CD4-positive, alpha-beta T cell treated with Interleukin-6 at 100 ng/mL for 8 hours (primary cell): ENCODE data around the gene CYB5R3.
"Not testable (repeated sequence)": the region's sequence is repeated elsewhere in the genome, so short reads cannot be mapped to it uniquely, and the experiment has no call there.

Source experiments
- DNase-seq: peaks from one replicate; pipeline ENCODE4 v3.0.0-alpha.2; 2020; ENCODE audit warnings: mixed read lengths, low spot score

The CYB5R3 gene

DNA sequence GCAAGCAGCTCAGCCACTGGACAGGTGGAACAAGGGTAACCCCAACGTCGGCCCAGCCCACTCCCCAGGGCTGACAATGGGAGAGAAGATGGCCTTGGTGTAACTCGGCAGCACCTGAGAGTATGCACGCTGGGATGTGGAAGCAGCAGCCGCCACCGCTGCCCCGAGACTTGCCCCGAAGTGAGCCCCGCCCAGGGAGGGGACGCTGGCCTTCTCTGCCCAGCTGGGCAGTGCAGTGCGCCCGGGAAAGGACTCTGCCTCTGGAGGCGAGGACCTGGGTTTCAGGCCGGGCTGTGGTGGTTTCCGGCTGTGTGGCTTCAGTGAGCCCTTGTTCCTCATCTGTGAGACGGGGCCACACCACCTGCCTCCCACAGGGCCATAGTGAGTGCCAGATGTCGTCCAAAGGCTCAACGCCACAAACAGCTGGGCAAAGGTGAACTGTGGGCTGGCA lies 25.9 kb downstream of the CYB5R3 start:
- no peak for DNase-seq

DNA sequence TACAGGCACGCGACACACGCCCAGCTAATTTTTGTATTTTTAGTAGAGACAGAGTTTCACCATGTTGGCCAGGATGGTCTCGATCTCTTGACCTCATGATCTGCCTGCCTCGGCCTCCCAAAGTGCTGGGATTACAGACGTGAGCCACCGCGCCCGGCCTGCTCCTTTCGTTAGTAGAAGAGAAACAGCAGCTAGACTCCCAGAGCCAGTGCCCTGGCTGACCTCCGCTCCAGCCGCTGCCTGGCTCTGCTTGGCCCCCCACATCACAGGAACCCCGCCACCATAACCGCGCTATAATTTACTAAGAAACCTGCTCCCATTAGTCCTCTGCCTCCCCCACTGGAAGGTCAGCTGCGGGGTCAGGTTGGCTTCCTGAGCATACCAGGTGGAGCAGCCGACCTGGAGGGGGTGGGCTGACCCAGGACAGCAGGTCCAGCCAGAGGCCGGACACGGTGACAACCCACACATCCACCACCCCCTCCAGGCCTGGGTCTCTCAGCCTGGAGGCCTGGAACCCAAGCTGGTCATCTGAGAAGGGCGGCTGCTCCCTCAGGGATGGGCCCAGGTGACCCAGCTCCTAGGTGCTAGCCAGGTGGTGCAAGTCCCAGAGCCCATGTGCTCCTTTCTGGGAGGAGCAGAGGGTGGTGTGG lies 27.0 kb downstream of the CYB5R3 start:
- DNase-seq, result no peak

DNA sequence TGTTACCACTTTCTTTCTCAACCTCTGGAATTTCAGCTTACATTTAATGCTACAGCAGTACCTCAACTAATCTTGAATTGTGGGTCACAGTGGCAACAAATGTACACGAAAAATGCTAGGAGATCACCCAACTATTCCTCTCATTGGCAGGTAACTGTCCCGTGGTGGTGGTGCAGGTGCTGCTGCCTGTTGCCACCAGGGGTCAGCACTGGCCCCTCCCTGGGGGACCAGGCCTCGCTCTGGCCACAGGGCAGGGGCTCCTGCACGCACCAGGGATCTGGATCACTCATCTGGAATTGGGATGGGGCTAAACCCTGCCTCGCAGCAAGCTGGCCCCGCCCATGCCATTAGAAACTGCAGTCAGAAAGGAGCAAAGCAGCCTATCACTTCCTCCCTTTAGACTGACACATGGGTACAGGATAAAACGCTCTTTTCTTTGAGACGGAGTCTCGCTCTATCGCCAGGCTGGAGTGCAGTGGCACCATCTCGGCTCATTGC lies 27.6 kb downstream of the CYB5R3 start:
- DNase-seq, result peak; percentile 46

DNA sequence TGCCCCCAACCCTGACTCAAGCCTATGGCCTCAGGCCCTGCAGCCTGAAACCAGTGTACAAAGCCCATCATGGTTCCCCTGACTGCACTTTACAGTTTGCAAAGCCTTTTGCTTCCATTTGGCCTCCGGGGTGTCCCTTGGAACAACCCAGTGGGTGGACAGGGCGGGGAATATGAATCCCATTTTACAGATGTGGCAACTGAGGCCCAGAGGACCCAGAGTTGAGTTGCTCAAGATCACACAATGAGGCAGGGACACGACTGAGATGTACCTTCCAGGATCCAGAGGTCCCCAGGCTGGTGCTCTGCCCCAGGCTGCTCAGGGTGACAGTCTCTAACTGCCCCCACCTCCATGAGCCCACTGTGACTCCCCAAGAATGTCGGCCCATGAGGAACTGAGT lies 29.1 kb downstream of the CYB5R3 start:
- no peak for DNase-seq

DNA sequence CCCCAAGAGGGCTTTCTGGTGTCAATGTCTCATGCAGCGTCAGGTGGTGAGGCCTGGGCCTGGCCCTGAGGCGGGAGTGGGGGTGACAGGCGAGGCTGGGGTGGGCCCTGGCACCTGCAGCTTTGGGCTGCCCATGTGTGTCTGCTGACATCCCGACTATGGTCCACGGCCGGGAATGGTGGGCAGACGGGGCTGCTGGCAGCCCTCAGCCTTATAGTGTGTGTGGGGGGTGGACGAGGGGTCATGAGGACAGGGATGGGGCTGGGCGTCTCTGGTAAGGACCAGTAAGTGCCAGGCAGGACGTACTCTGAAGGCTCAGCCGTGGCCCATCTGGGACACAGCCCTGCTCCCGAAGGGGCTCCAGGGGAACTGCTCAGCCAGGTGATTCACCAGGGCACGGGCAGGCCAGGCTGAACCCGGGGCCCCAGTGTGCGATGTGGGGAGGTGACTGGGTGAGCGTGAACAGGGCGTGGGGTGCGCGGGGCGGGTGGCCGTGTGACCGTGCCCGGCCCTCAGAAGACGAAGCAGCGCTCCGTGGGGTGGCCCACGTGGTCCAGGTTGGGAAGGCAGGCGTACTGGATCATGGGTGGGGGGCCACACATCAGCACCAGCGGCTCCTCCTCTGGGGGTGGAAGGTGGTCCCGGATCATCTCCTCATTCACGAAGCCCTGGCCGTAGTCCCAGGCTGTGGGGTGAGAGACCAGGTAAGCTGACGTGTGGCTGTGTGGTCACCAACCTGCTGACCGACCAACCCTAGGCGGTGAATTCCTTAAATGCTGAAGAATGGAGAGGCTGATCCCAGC lies 29.7 kb downstream of the CYB5R3 start:
- DNase-seq, result no peak

DNA sequence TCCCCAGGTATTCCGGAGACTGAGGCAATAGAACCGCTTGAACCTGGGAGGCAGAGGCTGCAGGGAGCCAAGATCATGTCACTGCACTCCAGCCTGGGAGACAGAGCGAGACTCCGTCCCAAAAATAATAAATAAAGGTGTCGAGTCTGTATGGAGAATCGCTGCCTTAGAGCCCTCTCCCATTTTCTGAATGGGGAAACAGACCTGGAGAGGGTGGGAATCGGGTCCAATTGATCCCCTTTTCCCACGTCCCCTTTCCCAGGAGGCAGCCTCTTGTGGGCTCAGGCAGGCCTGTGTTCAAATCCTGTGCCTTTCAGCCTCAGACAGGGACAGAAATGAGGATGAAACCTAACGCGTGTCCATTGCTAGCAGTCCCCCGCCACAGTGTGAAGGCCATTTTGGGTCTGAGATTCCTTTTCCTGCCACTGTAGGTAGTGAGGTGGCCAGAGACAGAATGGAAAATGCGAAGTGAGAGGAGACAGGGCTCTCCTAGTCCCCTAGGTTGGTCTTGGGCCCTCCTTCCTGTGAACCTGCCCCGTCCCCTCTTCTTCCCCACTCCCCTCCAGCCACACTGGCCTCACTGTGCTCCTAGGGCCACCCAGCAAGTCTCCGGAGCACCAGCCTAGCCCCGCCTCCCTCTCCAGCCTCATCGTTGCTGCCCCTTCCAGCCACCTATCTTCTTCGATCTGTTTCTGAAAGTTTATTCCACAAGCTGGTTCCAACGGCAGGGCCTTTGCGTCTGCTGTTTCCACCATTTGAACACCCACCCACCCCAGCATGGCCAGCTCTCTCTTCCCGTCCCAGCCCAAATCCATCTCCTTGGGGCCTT lies 31.8 kb downstream of the CYB5R3 start:
- DNase-seq, result no peak

DNA sequence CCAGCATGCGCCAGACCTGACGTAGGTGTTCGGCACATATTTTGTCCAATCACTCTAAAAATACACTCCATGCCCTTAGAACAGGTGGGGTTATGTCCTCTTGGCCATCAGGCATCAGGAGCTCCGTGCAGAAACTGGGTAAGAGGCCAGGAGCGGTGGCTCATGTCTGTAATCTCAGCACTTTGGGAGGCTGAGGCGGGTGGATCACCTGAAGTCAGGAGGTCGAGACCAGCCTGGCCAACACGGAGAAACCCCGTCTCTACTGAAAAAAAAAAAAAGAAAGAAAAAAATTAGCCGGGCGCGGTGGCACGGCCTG lies 33.4 kb downstream of the CYB5R3 start:
- DNase-seq, result not testable (repeated sequence)

DNA sequence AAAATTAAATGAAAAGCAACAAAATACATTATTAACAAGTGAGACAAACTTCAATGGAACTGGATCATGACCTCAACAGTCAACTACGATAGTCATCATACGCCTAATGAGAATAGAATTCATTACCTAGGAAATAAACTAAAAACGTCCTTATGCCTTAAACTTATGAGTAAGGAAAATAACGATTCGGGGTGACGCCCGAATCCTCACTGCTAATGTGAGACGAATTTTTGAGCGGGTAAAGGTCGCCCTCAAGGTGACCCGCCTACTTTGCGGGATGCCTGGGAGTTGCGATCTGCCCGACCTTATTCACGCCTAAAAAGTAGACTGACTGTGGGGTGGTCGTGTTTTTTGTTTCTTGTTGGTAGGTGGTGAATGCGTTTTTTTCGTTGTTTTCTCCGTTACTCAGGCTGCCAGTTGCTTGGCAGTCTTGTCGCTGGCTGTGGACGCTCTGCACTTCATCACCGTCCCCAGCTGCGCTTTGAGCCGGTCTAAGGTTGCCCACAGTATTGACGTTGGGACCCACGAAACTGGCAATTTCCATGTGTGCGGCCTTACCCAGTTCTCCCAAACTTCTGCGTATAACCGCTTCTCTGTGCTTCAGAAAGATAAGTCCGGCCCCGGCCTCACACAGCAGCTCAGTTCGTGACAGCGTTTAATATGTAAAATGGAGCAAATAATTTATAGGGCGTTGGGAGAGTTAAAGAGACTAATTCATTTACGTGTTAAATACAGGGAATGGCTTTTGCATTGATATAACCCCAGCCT lies 33.9 kb downstream of the CYB5R3 start:
- peak; percentile 85 for DNase-seq

DNA sequence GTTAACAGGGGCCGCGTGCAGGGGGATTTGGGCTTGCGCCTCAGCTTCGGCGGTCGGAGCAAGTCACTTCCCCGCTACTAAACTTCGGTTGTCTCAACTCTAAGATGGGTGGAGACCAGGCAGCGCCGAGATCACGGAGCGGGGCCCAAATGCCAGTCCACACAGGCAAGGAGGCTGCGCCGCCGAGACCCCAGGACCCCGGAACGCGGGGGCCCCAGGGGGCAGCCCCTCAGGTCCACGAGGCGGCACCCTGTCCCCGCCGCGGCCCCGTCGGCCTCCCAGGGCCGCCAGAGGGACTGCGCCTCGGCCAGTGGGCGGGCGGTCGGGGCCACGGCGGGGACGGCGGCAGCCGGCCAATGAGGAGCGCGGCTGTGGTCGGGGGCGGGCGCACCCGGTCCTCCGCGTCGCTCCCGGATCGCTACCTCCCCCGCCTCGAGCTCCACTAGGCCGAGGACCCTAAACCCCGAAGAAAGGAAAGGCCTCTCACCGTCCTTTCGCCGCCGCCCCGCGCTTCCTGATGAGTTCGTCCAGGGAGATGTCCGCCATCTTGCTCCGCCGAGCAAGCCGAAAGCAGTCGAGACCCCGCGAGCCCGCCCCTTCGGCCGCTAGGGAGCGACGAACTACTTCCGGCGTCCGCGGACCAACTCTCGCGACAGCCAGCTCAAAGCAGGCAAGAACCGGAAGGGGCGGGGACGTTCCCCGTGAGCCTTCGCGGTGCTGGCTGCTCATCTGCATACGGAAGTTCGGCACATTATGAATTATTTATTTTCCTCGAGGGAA lies 34.7 kb downstream of the CYB5R3 start, which contains the start of gene POLDIP3:
Gene POLDIP3 (minus strand): TSS at position 572 of the 780 bp plus-strand sequence. CDS start 26 bp downstream, at position 546.
- DNase-seq, result peak; percentile 99

DNA sequence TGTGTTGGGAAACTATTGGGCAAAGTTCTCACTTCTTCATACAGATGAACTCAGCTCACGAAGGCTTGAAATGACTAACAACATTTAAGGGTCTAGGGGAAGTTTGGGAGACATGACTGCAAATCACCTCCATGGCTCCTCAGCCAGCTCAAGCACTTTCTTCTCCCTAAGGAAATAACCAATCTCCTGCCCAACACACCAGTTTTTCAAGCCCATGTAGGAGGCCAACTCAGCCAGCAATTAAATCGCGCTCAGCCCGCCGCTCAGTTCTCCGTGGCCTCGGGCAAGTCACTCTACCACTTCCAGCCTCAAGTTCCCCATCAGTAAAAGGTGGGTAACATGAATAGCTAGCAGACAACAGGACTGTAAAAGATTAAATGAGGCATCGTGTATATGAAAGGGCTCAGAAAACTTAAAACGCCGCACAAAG lies 35.3 kb downstream of the CYB5R3 start:
- no peak for DNase-seq

DNA sequence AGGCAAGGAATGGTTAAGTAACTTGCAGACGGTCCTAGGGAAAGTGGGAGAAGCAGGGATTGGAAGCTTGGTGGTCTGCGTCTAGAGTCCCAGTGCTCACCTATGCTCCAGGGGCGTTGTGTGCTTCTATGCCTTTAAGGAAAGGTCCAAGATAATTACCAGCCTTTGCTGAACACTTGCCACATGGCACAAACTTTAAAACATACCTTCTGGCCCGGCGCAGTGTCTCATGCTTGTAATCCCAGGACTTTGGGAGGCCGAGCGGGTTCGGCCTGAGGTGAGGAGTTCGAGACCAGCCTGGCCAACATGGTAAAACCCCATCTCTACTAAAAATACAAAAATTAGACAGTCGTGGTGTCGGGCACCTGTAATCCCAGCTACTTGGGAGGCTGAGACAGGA lies 36.9 kb downstream of the CYB5R3 start:
- no peak for DNase-seq

DNA sequence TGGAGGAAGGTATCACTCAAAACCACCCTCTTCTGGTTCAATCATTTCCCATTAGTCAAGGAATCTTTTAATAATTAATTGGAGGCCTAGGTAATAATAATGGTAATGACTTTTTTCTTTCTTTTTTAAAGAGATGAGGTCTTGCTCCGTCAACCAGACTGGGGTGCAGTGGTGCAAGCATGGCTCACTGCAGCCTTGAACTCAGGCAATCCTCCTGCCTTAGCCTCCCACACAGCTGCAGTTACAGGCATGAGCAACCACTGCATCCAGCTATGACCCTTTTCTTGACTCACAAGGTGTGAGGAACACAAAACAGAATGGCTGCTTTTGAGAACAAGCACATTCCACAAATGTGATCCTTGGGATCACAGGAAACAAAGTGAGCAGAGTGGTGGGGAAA lies 38.1 kb downstream of the CYB5R3 start:
- DNase-seq, result no peak

DNA sequence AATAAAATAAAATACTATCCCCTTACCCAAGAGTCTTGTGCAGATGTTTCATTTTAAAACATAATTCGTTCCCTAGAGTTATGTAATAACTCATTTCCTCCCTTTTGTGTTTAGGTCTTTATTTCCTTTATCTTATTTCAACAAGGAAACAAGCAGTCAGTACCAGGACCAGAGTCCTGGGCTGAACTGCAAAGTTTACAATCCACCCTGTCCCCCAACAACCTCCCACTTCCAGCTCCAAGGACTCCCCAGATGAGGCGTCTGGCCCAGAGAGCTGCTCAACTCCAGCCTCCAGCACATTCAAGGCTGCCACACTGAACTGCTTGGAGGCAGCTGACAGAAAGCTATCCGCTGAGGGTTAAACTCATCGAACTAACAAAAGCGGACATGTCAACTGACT lies 39.0 kb downstream of the CYB5R3 start:
- no peak for DNase-seq

DNA sequence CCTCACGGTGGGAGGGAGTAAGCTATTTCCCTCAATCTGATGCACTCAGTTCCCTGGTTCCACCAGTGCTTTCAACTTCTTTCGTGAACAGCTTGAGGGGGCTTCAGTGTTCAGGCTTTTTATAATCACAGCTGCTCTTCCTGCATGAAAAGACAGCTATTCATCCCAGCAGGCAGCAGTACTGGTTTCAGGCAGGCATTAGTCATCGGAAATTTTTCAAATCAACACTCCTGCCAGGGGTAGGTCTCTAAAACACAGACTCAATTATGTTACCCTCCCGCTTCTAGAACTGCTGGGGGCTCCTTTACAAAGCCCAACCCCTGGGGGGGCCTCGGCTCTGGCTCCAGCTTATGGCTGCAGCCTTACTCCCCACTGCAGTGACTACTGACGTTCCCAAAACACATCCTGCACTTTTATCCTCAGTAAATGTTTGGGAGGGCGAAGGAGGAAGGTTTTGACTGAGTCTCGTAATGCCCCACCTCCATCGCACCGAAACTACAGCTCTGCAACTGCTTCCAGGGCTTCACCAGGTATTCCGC lies 40.3 kb downstream of the CYB5R3 start:
- no peak for DNase-seq

DNA sequence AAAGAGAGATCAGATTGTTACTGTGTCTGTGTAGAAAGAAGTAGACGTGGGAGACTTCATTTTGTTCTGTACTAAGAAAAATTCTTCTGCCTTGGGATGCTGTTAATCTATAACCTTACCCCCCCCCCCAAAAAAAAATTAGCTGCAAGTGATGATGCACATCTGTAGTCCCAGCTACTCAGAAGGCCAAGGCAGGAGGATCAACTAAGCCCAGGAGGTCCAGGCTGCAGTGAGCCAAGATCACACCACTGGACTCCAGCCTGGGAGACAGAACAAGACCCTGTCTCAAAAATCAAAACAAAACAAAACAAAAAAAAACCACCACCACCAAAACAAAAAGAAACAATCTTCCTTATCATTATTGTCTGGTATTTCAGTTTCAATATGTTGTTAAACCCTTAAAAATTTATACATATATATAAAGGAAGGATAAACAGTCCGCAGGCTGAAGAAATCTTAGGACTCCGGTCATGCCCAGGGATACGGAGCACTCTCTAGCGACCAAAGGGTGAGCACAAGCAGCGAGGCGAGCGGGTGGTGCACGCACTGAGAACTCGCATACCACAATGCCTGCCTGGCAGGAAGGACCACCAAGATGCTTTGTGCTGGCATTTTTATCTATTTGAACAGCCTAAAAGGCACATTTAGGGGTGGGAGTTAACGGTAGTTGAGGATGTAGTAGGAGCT lies 40.9 kb downstream of the CYB5R3 start:
- no peak for DNase-seq

DNA sequence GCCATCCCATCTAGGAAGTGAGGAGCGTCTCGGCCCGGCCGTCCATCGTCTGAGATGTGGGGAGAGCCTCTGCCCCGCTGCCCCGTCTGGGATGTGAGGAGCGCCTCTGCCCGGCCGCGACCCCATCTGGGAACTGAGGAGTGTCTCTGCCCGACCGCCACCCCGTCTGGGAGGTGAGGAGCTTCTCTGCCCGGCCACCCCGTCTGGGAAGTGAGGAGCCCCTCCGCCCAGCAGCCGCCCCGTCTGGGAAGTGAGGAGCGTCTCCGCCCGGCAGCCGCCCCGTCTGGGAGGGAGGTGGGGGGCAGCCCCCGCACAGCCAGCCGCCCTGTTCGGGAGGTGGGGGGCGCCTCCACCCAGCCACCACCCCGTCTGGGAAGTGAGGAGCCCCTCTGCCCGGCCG lies 41.6 kb downstream of the CYB5R3 start:
- DNase-seq, result not testable (repeated sequence)

DNA sequence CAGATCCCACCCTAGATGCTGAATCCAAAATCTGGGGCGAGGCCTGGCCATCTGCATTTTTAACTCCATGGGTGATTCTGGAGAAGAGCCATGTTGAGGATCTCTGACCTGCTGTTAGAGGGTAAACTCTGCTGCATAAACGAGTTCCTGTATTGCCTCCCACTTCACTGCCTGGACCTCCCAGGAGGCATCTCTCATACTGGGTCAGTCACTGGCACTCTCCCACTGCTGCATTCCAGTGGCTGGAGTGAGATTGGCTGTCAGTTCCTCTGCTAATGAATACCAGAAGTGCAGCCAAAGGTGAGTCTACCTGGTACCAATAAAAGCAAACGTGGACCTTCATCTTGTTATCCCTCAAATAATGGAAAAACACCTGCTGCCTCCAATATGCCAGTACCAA lies 44.8 kb downstream of the CYB5R3 start:
- no peak for DNase-seq

DNA sequence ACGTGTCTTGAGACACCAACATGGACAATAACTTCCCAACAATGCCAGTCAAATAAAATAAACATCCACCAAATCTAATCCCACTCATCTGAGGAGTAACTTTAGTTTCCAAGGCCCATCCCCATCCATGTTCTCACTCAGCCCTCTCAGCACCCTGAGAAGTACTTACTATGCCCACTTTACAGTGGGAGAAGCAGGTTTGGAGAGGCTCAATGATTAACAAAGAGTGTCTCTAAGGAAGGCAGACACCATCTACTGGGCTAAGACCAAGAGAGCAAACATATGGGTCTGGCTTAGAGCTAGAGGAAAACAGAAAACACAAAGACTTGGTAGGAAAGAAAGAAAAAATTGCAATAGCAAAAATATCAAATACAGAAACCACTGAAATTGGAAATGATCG lies 45.8 kb downstream of the CYB5R3 start:
- no peak for DNase-seq

DNA sequence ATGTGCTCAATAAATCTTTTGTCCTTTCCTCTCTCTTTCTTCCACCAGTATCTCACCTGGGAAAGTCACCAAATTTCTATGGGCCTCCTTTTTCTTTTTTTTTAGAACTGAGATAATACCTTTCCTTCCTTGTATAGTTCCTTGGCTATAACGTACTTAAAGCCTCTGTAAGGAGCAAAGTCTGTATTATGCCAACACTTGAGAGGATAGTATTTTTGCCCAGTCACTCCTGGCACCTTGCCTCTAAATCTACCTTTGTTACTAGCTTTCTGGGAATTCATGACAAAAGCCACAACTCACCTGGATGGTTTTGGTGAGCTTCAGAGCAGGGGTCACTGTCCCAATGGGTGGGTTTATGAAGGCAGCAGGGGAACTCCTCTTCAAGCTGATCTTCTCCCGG lies 46.7 kb downstream of the CYB5R3 start:
- DNase-seq, result no peak

DNA sequence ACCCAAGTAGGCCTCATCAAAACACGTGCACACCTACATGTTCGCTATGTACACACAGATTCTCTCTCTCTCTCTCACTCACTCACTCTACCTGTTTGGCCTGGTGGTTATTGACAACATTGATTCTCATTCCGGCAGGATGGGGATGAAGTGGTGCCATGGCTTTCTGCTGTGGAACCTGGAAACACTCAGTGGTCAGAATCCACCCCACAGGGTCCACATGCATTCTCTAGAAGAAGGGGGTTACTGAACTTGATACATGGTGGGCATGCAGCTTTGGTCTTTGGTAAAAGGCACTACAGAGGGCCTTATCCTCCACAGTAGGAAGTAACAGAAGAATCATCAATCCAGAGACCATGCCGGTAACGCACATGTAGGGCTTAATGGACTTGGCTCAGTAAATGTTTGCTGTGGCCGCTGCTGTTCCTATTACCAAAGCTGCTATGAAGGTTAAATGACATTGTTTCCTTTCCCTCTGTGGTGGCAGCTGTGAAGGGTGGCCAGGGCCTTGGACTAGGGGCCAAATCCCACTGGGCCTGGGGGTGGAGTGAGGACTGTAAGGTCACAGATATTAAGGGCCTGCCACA lies 47.2 kb downstream of the CYB5R3 start:
- DNase-seq, result no peak
